ENCODE measurements around the gene PTK7. TPM values are rescaled to one million over a fixed set of nuclear protein-coding genes. Genes with fewer than 3 reads are reported as not detected.

PTK7 gene
- total and polyA plus RNA-seq, 2 of the 8 experiments (the other 6 are each of a cell fraction or from before 2014, with no cell fraction given), result 110 to 138 TPM

DNA sequence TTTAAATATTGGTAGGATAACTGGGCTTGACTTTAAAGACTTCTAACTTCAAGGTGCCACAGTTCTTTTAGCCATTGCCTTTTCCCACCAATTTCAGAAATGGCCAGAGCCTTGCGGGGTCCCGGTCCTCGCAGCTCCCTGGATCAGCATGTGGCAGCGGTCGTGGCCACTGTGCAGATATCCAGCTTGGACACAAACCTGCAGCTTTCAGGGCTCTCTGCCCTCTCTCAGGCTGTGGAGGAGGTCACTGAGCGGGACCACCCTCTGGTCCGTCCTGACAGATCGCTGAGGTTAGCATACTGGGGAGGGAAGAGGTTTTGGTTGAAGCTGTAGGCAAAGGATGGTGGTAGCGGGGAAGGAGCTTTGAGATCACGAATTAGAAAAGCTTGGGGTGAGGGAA lies 112.3 kb downstream of the PTK7 start:
- Histone ChIP-seq H4K5ac (ENCODE audit: insufficient read length, low read depth, low read length) (no peak overlapping the region), H3K36me3 (ENCODE audit: control insufficient read depth in 2 of 4, insufficient read depth in 4 of 4, low read length in 3 of 4) (peaks cover 0 to 3% (median 0%) of the 10 kb centered on the region in 4 experiments; a peak in 1 of 8 replicates), H4K8ac (ENCODE audit: extremely low read depth, insufficient read depth, low read length) (no peak overlapping the region; the same call in none of the 2 replicates), H2BK20ac (ENCODE audit: low read length) (no peak overlapping the region), H2AK5ac (ENCODE audit: low read depth, low read length) (no peak overlapping the region), H3K79me1 (ENCODE audit: low read depth, low read length) (no peaks in the 10 kb centered on the region), H3K14ac (ENCODE audit: insufficient read length) (no peak overlapping the region), H3K9ac (replicated peaks in 1 of 4; ENCODE audit: extremely low read depth in 1 of 4, low read depth in 3 of 4, low read length in 3 of 4) (no peak overlapping the region), H3K23me2 (ENCODE audit: low read depth, low read length) (peaks cover 2% of the 10 kb centered on the region; the same call in 1 of the 2 replicates), H2AFZ (ENCODE audit: low read length) (no peak overlapping the region), H2BK15ac (ENCODE audit: low read length) (no peak overlapping the region), H3K27ac (ENCODE audit: low read depth, low read length) (no peak overlapping the region), H4K91ac (replicated peaks; ENCODE audit: insufficient read length, low read length) (no peak overlapping the region), H3K27me3 (replicated peaks in 1 of 4; ENCODE audit: control insufficient read depth in 3 of 4, extremely low read depth in 1 of 4, insufficient read depth in 3 of 4, low read length in 3 of 4) (no peaks in the 10 kb centered on the region; a peak in 1 of 7 replicates), H3K18ac (ENCODE audit: extremely low read depth, low read length) (no peak overlapping the region), H3K9me3 (ENCODE audit: insufficient read depth in 2 of 2, low read depth in 1 of 2, low read length in 1 of 2) (no peaks in the 10 kb centered on the region), H2BK12ac (ENCODE audit: low read depth, low read length) (no peak overlapping the region), H3K4me3 (ENCODE audit: extremely low read depth in 1 of 4, insufficient read depth in 2 of 4, low read depth in 3 of 4, low read length in 4 of 4) (no peak overlapping the region), H3K56ac (replicated peaks; ENCODE audit: insufficient read length, low read depth, low read length) (no peak overlapping the region), H3K79me2 (ENCODE audit: control insufficient read depth in 1 of 2, insufficient read depth in 2 of 2, low read length in 2 of 2) (no peaks in the 10 kb centered on the region), H3K4ac (replicated peaks; ENCODE audit: insufficient read length, low read depth, low read length) (no peak overlapping the region), H3K4me1 (replicated peaks in 1 of 4; ENCODE audit: control insufficient read depth in 3 of 4, insufficient read depth in 4 of 4, low read length in 3 of 4) (no peaks in the 10 kb centered on the region), H2BK120ac (replicated peaks; ENCODE audit: low read depth, low read length) (no peak overlapping the region), H4K20me1 (replicated peaks in 1 of 2; ENCODE audit: control insufficient read depth in 1 of 2, insufficient read depth in 2 of 2, low read length in 2 of 2) (no peaks in the 10 kb centered on the region), H2BK5ac (ENCODE audit: low read depth, low read length) (no peak overlapping the region), H3K4me2 (ENCODE audit: insufficient read depth in 1 of 2, low read depth in 2 of 2, low read length in 2 of 2) (no peak overlapping the region), H3K23ac (ENCODE audit: insufficient read length) (no peak overlapping the region)
- no peak for FAIRE-seq
- POLR2A ChIA-PET (ENCODE audit: partially characterized antibody), result interaction anchor here (0.7 to 1.4 kb wide), 4 partner anchors 14 to 39 kb away, joined by 3 to 6 read pairs (median 3); no protein-coding TSS in a partner anchor
- 89% methylated on average over 10 of the region's 10 CpGs; no CpG with 5 or more reads in 1 of the 2 experiments for WGBS, 2 experiments (ENCODE audit: extremely low coverage in 1 of 2, insufficient coverage in 1 of 2, insufficient read length in 1 of 2, insufficient replicate concordance in 2 of 2, low coverage in 1 of 2, low lambda C conversion rate in 2 of 2, missing lambda C conversion rate in 1 of 2)
- no peak for DNase-seq (ENCODE audit: low read depth in 1 of 2, low spot score in 2 of 2)
- CTCF ChIA-PET (ENCODE audit: partially characterized antibody), result interaction anchor here (0.7 to 1.1 kb wide), 4 partner anchors 120 to 662 kb away, joined by 3 read pairs; partner anchors contain the start of gene CRIP3
- TF ChIP-seq POU5F1 (IDR thresholded peaks at IDR 0.05; ENCODE audit: low read depth, low read length), result no peak
- TF ChIP-seq POLR2AphosphoS5 (IDR thresholded peaks at IDR 0.05; ENCODE audit: low read depth, low read length), result no peak
- TF ChIP-seq TAF1 (IDR thresholded peaks at IDR 0.05; ENCODE audit: low read depth, low read length), result no peak
- TF ChIP-seq CBX8 (IDR thresholded peaks at IDR 0.05; ENCODE audit: borderline replicate concordance, low read depth, low read length), result no peak
- no peak for TF ChIP-seq KDM4A (IDR thresholded peaks at IDR 0.05; ENCODE audit: low read depth, low read length, severe bottlenecking)
- no peak for TF ChIP-seq SRF (IDR thresholded peaks at IDR 0.05; ENCODE audit: low read depth, low read length)
- TF ChIP-seq GABPA (IDR thresholded peaks at IDR 0.05; ENCODE audit: borderline replicate concordance, insufficient read depth, low read length), result no peak
- no peak for TF ChIP-seq SP1 (IDR thresholded peaks at IDR 0.05; ENCODE audit: low read depth, low read length)
- TF ChIP-seq E2F6 (IDR thresholded peaks at IDR 0.05), result no peak
- no peak for TF ChIP-seq HDAC2 (IDR thresholded peaks at IDR 0.05; ENCODE audit: borderline replicate concordance in 1 of 2, low read depth in 2 of 2, low read length in 2 of 2)
- TF ChIP-seq GTF2F1 (IDR thresholded peaks at IDR 0.05; ENCODE audit: borderline replicate concordance, low read depth, low read length), result no peak
- no peak for TF ChIP-seq KDM1A (IDR thresholded peaks at IDR 0.05; ENCODE audit: borderline replicate concordance, low read length)
- TF ChIP-seq SP2 (IDR thresholded peaks at IDR 0.05; ENCODE audit: low read length), result no peak
- TF ChIP-seq BACH1 (IDR thresholded peaks at IDR 0.05; ENCODE audit: low read length), result no peak
